Measurements from ENCODE around the gene ACAP2.

Gene ACAP2

DNA sequence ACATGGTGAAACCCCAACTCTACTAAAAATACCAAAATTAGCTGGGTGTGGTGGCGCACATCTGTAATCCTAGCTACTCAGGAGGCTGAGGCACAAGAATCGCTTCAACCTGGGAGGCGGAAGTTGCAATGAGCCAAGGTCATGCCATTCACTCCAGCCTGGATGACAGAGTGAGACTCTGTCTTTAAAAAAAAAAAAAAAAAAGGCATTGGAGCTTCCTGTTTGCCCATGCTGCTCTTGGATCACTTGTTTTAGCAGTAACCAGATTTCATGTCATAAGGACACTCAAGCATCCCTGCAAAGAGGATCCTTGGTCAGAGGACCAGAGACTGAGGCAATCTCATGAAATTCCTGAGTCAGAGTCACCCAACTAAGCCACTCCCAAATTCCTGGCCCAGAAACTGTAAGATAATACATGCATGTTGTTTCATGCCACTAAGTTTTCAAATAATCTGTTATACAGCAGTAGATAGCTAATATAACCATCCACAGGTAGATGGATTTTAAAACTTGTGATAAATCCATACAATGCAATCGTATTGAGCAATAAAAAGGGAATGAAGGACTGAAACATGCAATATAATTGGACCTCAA, 89.8 kb downstream of the ACAP2 start:
- H3K4me1 ChIP-seq (ENCODE audit: control insufficient read depth, insufficient read depth, low read length, poor library complexity, severe bottlenecking) = no peaks in the 10 kb centered on the region
- no peak overlapping the region for H3K4me3 ChIP-seq (ENCODE audit: extremely low read depth, insufficient read depth, low read length, poor library complexity, severe bottlenecking)
- H3K9me3 ChIP-seq (ENCODE audit: control insufficient read depth, low read length) = no peaks in the 10 kb centered on the region
- H3K36me3 ChIP-seq (ENCODE audit: control insufficient read depth, insufficient read depth, low read length) = no peaks in the 10 kb centered on the region
- 88 to 100% methylated on average over 2 of the region's 4 CpGs for WGBS, 2 experiments (ENCODE audit: insufficient coverage in 2 of 2)
- peak overlapping the region; percentile 55 for H3K27ac ChIP-seq (ENCODE audit: low read depth, low read length, severe bottlenecking)

DNA sequence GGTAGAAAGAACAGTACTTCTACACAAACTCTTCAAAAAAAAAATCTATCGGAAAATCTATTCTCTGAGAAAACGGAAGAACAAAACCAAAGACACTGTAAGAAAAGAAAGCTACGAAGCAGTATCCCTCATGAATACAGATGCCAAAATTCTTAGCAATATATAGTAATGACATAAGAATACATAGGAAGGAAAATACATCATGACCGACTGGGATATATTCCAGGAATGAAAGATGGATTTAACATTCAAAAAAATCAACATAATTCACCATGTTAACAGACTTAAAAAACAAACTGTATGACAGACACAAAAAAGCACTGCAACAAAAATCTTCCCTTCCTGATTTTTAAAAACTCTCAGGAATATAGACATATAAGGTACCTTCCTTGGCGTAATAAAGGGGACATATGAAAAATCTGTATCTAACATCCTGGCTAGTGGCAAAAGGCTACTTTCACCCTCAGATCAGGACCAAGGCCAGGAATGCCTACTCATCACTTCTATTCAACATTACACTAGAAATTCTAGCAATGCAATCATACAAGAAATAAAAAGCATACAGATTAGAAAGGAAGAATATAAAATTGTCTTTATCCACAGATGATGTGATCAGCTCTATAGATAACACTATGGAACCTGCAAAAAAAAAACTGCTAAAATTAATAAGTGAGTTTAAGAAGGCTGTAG, 94.2 kb downstream of the ACAP2 start:
- Histone ChIP-seq H3K27ac (ENCODE audit: low read depth, low read length, severe bottlenecking) (no peak overlapping the region), H3K9me3 (ENCODE audit: control insufficient read depth, low read length) (no peaks in the 10 kb centered on the region), H3K4me3 (ENCODE audit: extremely low read depth, insufficient read depth, low read length, poor library complexity, severe bottlenecking) (no peak overlapping the region), H3K4me1 (ENCODE audit: control insufficient read depth, insufficient read depth, low read length, poor library complexity, severe bottlenecking) (no peaks in the 10 kb centered on the region), H3K36me3 (ENCODE audit: control insufficient read depth, insufficient read depth, low read length) (peaks cover 4% of the 10 kb centered on the region)
- WGBS, 2 experiments (ENCODE audit: insufficient coverage in 2 of 2) = 100% methylated on average over 1 of the region's 5 CpGs; no CpG with 5 or more reads in 1 of the 2 experiments

DNA sequence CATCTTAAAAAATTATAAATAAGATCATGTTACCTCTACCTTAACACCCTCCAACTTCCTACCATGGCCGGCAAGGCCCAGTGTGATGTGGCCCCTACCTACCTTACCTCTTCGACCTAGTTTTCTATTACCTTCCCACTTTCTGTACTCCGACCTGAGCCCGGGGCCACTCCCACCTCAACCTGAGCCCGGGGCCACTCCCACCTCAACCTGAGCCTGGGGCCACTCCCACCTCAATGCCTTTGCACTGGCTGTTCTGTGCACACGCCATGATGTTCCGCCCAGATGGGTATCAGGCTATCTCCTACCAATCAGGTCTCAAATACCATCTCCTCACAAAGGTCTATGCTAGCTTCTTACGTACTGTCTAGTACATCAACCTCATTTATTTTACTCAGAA, 105.1 kb downstream of the ACAP2 start:
- H3K4me1 ChIP-seq (ENCODE audit: control insufficient read depth, insufficient read depth, low read length, poor library complexity, severe bottlenecking) = no peaks in the 10 kb centered on the region
- no peak overlapping the region for H3K27ac ChIP-seq (ENCODE audit: low read depth, low read length, severe bottlenecking)
- no peaks in the 10 kb centered on the region for H3K9me3 ChIP-seq (ENCODE audit: control insufficient read depth, low read length)
- WGBS, 2 experiments (ENCODE audit: insufficient coverage in 2 of 2) = 96 to 98% methylated on average over 6 to 8 of the region's 8 CpGs
- H3K4me3 ChIP-seq (ENCODE audit: extremely low read depth, insufficient read depth, low read length, poor library complexity, severe bottlenecking) = no peak overlapping the region
- peaks cover 22% of the 10 kb centered on the region for H3K36me3 ChIP-seq (ENCODE audit: control insufficient read depth, insufficient read depth, low read length)

DNA sequence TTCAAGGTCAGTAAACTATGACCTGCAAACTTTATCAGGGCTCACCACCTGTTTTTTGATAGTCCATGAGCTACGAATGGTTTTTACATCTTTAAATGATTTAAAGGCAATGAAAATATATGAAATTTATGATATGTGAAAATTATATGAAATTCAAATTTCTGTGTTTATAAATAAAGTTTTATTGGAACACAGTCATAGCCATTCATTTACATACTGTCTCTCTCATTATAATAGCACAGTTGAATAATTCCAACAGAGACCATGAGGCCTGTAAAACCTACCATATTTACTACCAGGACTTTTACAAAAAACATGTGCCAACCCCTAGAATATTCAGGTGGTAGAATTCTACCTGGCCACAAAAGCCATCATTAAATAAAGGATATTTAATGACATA, 107.9 kb downstream of the ACAP2 start:
- H3K4me1 ChIP-seq (ENCODE audit: control insufficient read depth, insufficient read depth, low read length, poor library complexity, severe bottlenecking) = no peaks in the 10 kb centered on the region
- no peak overlapping the region for H3K4me3 ChIP-seq (ENCODE audit: extremely low read depth, insufficient read depth, low read length, poor library complexity, severe bottlenecking)
- no peaks in the 10 kb centered on the region for H3K9me3 ChIP-seq (ENCODE audit: control insufficient read depth, low read length)
- H3K36me3 ChIP-seq (ENCODE audit: control insufficient read depth, insufficient read depth, low read length) = peaks cover 22% of the 10 kb centered on the region
- no CpG with 5 or more reads among the region's 1 CpG for WGBS, 2 experiments (ENCODE audit: insufficient coverage in 2 of 2)
- no peak overlapping the region for H3K27ac ChIP-seq (ENCODE audit: low read depth, low read length, severe bottlenecking)

DNA sequence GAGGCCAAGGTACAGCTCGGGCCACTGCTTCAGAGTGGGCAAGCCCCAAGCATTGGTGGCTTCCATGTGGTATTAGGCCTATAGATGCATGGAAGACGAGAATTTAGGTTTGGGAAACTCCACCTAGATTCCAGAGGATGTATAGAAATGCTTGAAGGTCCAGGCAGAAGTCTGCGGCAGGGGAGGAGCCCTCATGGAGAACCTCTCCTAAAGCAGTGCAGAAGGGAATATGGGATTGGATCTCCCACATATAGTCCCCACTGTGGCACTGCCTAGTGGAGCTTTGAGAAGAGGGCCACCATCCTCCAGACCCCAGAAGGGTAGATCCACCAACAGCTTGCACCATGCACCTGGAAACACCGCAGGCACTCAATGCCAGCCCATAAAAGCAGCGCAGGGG, 123.8 kb downstream of the ACAP2 start:
- no peaks in the 10 kb centered on the region for H3K4me1 ChIP-seq (ENCODE audit: control insufficient read depth, insufficient read depth, low read length, poor library complexity, severe bottlenecking)
- H3K9me3 ChIP-seq (ENCODE audit: control insufficient read depth, low read length) = peaks cover 14% of the 10 kb centered on the region
- H3K36me3 ChIP-seq (ENCODE audit: control insufficient read depth, insufficient read depth, low read length) = peaks cover 33% of the 10 kb centered on the region
- WGBS, 2 experiments (ENCODE audit: insufficient coverage in 2 of 2) = 88 to 93% methylated on average over 4 to 5 of the region's 5 CpGs
- H3K27ac ChIP-seq (ENCODE audit: low read depth, low read length, severe bottlenecking) = no peak overlapping the region
- H3K4me3 ChIP-seq (ENCODE audit: extremely low read depth, insufficient read depth, low read length, poor library complexity, severe bottlenecking) = no peak overlapping the region

DNA sequence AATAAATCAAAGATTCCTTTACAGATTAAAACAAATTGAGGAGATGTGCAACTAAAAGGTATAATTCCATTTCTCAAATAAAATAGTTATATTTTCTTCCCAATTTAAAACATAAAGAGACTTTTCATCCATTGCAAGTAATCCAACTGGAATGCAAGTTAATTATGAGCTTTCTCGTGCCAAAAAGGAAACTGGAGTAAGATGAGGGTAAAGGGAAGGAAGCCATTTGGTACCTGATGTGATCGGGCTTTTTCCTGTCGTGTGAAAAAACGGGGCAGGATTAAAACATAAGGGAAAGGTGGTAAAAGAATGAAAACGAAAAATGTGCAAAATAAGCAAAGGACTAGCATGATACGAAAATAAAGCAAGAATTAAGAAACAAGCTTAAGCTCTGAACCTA, 130.1 kb downstream of the ACAP2 start:
- Histone ChIP-seq H3K36me3 (ENCODE audit: control insufficient read depth, insufficient read depth, low read length) (peaks cover 3% of the 10 kb centered on the region), H3K4me1 (ENCODE audit: control insufficient read depth, insufficient read depth, low read length, poor library complexity, severe bottlenecking) (no peaks in the 10 kb centered on the region), H3K27ac (ENCODE audit: low read depth, low read length, severe bottlenecking) (no peak overlapping the region), H3K9me3 (ENCODE audit: control insufficient read depth, low read length) (no peaks in the 10 kb centered on the region), H3K4me3 (ENCODE audit: extremely low read depth, insufficient read depth, low read length, poor library complexity, severe bottlenecking) (no peak overlapping the region)
- WGBS, 2 experiments (ENCODE audit: insufficient coverage in 2 of 2) = 92 to 96% methylated on average over 4 to 5 of the region's 6 CpGs

DNA sequence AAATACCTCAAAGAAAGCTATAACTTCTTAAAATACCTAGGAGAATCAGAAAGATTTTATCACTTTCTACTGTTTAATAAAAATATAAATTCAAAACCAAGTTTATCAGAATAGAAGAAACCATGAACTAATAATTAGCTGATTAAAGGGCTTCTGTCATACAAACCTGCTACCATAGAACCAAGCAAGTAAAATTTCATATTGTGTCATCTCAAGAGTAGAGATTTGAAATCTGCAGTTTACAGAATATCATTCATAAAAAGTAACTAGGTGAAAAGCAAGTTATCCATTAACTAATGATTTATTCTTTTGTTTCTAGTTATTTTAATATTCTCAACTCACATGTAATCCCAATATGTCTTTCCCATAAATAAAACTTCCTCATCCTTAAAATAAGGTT, 135.1 kb downstream of the ACAP2 start:
- no peak overlapping the region for H3K4me3 ChIP-seq (ENCODE audit: extremely low read depth, insufficient read depth, low read length, poor library complexity, severe bottlenecking)
- peaks cover 15% of the 10 kb centered on the region for H3K36me3 ChIP-seq (ENCODE audit: control insufficient read depth, insufficient read depth, low read length)
- H3K27ac ChIP-seq (ENCODE audit: low read depth, low read length, severe bottlenecking) = no peak overlapping the region
- H3K9me3 ChIP-seq (ENCODE audit: control insufficient read depth, low read length) = no peaks in the 10 kb centered on the region
- no peaks in the 10 kb centered on the region for H3K4me1 ChIP-seq (ENCODE audit: control insufficient read depth, insufficient read depth, low read length, poor library complexity, severe bottlenecking)

DNA sequence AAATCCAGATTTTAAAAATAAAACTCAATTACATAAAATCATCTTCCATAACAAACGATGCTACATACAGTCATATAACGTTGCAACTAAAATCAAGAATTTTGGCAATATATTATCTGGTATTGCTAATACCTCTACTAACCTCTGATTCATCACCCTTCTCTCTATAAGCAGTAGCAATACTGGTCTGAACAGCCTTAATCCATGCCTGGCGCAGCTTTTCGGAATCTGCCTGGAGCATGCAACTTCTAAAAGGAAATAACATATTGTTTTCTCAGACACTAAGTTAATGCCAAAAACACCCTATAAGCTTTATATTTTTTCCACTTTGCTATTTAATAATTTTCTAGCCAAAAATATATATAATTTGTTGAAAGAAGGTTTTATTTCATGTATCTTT, 136.5 kb downstream of the ACAP2 start:
- WGBS, 2 experiments (ENCODE audit: insufficient coverage in 2 of 2) = 94 to 100% methylated on average over 2 of the region's 4 CpGs
- H3K36me3 ChIP-seq (ENCODE audit: control insufficient read depth, insufficient read depth, low read length) = peaks cover 21% of the 10 kb centered on the region
- no peaks in the 10 kb centered on the region for H3K4me1 ChIP-seq (ENCODE audit: control insufficient read depth, insufficient read depth, low read length, poor library complexity, severe bottlenecking)
- H3K9me3 ChIP-seq (ENCODE audit: control insufficient read depth, low read length) = no peaks in the 10 kb centered on the region
- H3K4me3 ChIP-seq (ENCODE audit: extremely low read depth, insufficient read depth, low read length, poor library complexity, severe bottlenecking) = no peak overlapping the region
- H3K27ac ChIP-seq (ENCODE audit: low read depth, low read length, severe bottlenecking) = no peak overlapping the region

DNA sequence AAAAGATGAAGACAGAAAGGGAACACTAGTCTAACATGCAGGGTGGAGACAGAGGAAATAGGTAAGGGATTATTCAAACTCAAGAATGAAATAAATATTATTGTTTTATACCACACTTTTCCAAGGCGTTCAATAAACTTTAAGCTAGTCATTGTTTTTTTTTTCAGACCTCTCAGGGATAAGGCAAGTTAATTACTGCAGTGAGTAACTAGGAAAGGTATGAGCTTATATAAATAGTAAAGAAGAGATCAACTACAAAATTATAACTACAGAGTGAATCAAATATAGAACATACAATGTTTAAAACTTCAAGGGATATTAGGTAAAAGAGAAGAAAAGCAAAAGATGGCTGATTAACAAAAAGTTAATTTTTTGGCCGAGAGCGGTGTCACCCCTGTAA, 140.4 kb downstream of the ACAP2 start:
- Histone ChIP-seq H3K4me3 (ENCODE audit: extremely low read depth, insufficient read depth, low read length, poor library complexity, severe bottlenecking) (no peak overlapping the region), H3K27ac (ENCODE audit: low read depth, low read length, severe bottlenecking) (no peak overlapping the region), H3K9me3 (ENCODE audit: control insufficient read depth, low read length) (no peaks in the 10 kb centered on the region), H3K4me1 (ENCODE audit: control insufficient read depth, insufficient read depth, low read length, poor library complexity, severe bottlenecking) (no peaks in the 10 kb centered on the region), H3K36me3 (ENCODE audit: control insufficient read depth, insufficient read depth, low read length) (peaks cover 38% of the 10 kb centered on the region)
- WGBS, 2 experiments (ENCODE audit: insufficient coverage in 2 of 2) = 96 to 100% methylated on average over 2 of the region's 3 CpGs

DNA sequence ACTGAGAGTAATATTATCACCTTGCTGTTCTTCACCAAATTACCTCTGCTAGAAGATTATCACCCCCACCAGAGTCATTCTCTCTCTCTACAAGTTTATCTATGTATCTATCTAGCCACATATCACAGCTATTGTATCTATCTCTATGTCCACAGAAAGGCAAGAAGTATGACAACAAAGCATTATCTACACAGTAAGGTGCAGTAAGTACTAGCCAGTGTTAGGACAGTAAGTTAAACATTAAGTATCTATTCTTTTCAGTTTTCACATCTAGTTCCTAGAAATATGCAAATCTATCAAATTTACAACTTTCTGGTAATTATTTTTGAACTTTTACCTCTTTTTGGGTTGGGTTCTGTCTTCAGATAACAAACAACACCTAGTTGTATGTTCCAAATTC, 145.4 kb downstream of the ACAP2 start:
- H3K4me1 ChIP-seq (ENCODE audit: control insufficient read depth, insufficient read depth, low read length, poor library complexity, severe bottlenecking) = no peaks in the 10 kb centered on the region
- H3K9me3 ChIP-seq (ENCODE audit: control insufficient read depth, low read length) = no peaks in the 10 kb centered on the region
- H3K36me3 ChIP-seq (ENCODE audit: control insufficient read depth, insufficient read depth, low read length) = peaks cover 37% of the 10 kb centered on the region
- H3K4me3 ChIP-seq (ENCODE audit: extremely low read depth, insufficient read depth, low read length, poor library complexity, severe bottlenecking) = no peak overlapping the region
- no peak overlapping the region for H3K27ac ChIP-seq (ENCODE audit: low read depth, low read length, severe bottlenecking)

DNA sequence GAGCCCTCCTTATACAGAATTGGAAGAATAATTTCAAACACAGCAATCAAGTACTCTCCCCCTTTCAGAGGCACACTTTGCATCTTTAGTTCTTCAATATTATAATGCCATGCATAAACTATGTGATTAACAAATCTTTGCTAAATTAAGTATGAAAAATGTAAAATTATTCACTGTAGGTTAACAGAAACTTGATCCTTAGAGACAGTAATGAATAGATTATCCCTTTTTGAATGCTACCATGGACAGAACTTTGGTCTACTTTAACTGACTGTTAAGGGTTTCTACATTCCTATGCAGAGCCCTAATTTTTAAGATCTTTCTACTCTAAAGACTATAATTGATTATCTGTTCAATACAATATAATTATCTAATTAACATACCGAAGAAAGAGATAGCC, 146.2 kb downstream of the ACAP2 start:
- Histone ChIP-seq H3K36me3 (ENCODE audit: control insufficient read depth, insufficient read depth, low read length) (peaks cover 33% of the 10 kb centered on the region), H3K9me3 (ENCODE audit: control insufficient read depth, low read length) (no peaks in the 10 kb centered on the region), H3K4me1 (ENCODE audit: control insufficient read depth, insufficient read depth, low read length, poor library complexity, severe bottlenecking) (no peaks in the 10 kb centered on the region), H3K27ac (ENCODE audit: low read depth, low read length, severe bottlenecking) (no peak overlapping the region), H3K4me3 (ENCODE audit: extremely low read depth, insufficient read depth, low read length, poor library complexity, severe bottlenecking) (no peak overlapping the region)
- WGBS, 2 experiments (ENCODE audit: insufficient coverage in 2 of 2) = no CpG with 5 or more reads among the region's 1 CpG
